Measurements from ENCODE around the gene RDH13. TPM values are rescaled to one million over a fixed set of nuclear protein-coding genes. Genes with fewer than 3 reads are reported as not detected.
A peak's percentile ranks its signal among the peaks of the same experiment; 100 is the strongest.
"Not testable (repeated sequence)": the region's sequence is repeated elsewhere in the genome, so short reads cannot be mapped to it uniquely, and the experiment has no call there.

The RDH13 gene, protein sequence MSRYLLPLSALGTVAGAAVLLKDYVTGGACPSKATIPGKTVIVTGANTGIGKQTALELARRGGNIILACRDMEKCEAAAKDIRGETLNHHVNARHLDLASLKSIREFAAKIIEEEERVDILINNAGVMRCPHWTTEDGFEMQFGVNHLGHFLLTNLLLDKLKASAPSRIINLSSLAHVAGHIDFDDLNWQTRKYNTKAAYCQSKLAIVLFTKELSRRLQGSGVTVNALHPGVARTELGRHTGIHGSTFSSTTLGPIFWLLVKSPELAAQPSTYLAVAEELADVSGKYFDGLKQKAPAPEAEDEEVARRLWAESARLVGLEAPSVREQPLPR
- 24.8 TPM for total RNA-seq

DNA sequence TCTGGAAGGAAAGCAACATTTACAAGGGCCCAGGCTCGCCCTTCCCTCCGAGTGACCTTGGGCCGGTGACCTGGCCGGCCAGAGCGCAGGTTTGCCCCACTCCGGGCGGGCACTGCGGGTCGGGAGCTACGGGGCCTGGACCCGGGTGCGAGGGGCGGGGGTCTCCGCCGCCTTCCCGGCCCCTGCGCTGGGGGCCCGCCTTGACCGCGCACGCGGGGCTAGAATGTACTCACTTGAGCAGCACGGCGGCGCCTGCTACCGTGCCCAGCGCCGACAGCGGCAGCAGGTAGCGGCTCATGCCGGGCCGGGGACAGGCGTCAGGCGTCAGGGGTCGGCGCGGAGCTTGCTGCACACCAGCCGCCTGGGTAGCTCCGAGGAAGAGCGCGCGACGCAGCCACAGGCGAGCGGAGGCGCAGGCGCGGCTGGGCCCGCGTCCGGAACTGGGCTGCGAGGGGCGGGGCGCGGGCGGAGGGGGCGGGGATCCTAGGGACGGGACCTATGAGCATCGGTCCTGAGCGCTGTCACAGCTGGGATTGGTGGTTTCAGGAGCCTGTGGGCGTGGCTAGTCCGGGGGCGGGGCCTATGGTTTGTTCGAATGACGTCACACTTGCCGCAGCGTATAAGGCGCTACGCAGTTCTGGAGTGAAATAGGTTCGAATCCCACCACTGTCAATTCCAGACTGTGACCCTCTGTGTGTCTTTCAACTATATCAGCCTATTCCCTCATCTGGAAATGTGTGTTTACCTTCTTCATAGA is at the start of gene RDH13:
TSS of gene RDH13 (minus strand) at position 414 of the 757 bp plus-strand sequence. CDS start at position 298, 116 bp downstream.
- peak; percentile 98 for DNase-seq (ENCODE audit: low spot score)

DNA sequence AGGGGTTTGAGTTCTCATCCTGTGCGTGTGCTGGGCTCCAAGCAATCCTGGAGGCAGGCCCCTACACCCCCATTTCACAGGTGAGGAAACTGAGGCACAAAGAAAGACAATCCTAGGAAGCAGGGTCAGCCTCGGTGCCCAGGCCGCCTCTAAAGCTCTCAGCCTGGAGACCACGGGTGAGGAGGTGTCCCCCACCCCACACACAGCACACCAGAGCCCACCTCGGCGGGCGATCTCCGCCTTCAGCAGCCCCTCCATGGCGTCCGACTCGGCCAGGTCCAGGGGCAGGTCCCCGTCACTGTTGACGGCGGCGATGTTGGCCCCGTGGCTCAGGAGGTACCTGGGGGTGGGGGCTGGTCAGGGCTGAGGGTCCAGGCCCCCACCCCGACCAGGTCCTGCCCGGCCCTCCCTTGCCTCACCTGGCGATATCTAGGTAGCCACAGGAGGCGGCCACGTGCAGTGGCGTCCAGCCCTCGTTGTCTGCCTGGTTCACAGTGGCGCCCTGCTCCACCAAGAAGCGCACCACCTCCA is 49.4 kb upstream of the RDH13 start:
- DNase-seq (ENCODE audit: low spot score) = peak; percentile 46

DNA sequence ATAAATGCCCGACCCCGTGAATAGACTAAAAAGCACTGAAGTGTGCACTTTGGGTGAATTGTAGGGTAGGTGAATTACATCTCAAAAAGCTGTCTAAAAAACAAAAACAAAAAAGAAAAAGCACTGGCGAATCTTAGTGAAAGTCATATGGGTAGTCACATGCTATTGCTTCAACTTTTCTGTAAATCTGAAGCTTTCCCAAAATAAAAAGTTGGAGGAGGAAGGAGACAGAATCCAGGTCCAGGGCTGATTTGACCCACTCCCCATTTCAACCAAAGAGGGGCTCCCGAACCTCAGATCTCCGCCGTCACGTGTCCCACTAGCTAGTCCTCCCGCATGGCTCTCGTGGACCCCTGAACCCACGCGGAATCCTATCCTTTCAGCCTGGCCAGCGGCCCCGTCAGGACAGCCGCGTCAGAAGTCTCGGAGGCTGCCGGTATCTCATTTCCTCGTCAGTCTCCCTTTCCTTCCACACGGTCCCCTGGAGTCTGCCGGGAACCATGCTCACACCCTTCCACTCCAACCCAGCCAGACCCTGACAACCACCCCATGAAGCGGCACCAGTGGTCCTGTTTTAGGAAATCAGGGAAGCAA is 48.4 kb upstream of the RDH13 start:
- no peak for DNase-seq (ENCODE audit: low spot score)

GRCh38 chr19:55109527-55110291 is 46.8 kb upstream of the RDH13 start:
- DNase-seq (ENCODE audit: low spot score) = no peak

GRCh38 chr19:55107252-55107651 is 44.3 kb upstream of the RDH13 start:
- not testable (repeated sequence) for DNase-seq (ENCODE audit: low spot score)

DNA sequence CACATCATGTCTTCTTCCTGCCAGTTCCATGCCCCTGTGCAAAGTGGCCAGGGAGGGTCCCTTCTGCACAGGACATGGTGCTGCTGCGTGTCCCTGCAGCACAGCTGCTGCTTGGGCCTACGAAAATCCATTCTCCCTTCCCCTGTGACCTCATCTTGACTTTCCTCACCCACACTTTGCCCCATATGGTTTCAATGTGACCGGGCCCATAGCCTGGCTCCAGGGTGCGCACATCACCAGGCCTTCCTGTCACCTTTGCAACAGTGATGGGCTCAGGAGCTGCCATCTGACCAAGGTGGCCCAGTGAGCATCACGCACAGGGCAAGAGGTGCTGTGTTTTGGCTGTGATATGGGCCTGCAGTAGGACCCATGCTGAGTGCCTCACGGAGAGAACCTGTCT is 43.6 kb upstream of the RDH13 start:
- DNase-seq (ENCODE audit: low spot score) = no peak

DNA sequence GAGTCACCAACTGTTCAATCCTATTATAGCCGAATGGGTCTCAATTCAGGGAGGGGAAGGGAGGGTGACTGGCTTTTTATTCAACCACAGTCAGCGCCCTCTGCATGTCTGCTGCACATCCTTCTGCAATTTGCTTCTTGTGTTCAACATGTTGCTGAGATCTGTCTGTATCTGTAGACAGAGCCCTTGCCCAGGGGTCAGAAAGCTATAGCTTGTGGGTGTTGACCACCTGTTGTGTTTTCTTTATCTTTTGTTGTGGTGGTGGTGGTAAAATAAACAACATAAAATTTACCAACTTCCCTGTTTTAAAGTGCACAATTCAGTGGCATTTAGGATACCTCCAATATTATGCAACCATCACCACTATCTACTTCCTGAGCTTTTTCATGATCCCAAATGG is 42.3 kb upstream of the RDH13 start:
- DNase-seq (ENCODE audit: low spot score) = no peak

GRCh38 chr19:55103190-55103589 is 40.2 kb upstream of the RDH13 start:
- DNase-seq (ENCODE audit: low spot score) = no peak

- DNase-seq (ENCODE audit: low spot score) = no peak
These were observed 38.3 kb upstream of the RDH13 start for GRCh38 chr19:55101261-55101660.

GRCh38 chr19:55099557-55100506 is 36.9 kb upstream of the RDH13 start:
- DNase-seq (ENCODE audit: low spot score) = no peak

- no peak for DNase-seq (ENCODE audit: low spot score)
These were observed 36.0 kb upstream of the RDH13 start for GRCh38 chr19:55098716-55099556.

DNA sequence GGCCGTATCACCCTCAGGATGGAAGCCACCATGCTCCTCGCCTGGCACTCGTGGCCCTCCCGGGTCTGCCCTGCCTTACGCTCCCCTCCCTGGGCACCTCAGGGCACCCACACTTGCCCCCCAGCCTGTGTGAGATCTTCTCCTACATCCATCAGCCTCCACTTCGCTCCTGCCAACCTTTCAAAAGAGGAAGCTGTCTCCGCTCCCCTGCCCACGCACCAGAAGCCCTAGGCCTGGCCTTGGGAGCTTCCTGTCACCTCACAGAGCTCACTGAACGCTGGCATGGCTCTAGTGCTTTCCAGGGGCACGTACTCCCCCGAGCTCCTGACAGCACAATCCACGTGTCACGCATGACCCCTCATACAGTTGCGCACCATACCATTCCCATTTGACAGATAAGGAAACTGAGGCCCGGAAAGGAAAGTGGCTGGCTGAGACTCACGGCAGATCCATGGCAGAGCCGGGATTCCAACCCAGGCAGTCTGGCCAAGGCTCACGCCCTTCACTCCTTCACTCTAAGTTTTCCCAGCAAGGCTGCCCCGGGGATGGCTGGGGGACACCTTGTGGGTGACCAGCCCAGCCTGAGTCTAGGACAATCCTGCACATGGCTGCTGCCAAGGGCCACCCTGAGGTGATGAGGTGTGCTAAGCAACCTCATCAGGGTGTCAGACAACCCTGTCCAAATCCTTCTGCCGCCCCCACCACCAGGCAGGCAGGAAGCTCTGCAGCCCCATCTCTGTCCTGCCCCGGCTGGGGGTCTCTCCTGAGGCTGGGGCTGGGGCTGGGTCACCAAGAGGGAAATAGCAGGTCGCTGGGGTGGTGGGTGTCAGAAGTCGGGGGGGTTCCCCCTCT is 35.1 kb upstream of the RDH13 start:
- no peak for DNase-seq (ENCODE audit: low spot score)

DNA sequence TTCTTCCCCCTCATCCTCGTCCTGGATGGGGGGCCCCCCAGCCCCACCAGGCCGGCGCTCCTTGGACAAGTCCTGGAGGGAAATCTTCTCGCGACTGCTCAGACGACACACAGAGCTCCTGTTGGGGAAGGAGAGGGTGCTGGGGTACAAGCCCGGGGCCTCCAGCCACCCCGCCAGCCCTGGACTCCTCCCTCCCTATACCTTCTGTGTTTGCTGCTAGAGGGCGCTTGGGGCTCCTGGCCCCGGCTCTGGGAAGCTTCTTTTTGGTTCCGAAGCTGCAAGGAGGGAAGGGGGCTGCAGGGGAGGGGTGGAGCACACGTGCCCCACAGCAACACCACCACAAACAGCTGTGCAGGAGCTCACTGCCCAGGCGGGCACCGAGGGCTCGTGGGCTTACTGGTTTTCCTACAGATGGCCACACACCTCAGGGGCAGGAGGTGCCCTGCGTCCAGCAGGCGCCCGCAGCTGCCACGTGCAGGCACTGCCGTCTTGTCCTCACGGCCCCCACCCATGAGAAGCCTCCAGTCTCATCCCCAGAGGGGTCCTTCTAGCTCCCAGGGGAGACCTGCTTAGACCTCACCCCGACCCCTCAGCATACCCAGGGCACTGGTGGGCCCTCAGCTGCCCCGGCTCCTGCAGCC is 33.2 kb upstream of the RDH13 start:
- DNase-seq (ENCODE audit: low spot score) = peak; percentile 34

DNA sequence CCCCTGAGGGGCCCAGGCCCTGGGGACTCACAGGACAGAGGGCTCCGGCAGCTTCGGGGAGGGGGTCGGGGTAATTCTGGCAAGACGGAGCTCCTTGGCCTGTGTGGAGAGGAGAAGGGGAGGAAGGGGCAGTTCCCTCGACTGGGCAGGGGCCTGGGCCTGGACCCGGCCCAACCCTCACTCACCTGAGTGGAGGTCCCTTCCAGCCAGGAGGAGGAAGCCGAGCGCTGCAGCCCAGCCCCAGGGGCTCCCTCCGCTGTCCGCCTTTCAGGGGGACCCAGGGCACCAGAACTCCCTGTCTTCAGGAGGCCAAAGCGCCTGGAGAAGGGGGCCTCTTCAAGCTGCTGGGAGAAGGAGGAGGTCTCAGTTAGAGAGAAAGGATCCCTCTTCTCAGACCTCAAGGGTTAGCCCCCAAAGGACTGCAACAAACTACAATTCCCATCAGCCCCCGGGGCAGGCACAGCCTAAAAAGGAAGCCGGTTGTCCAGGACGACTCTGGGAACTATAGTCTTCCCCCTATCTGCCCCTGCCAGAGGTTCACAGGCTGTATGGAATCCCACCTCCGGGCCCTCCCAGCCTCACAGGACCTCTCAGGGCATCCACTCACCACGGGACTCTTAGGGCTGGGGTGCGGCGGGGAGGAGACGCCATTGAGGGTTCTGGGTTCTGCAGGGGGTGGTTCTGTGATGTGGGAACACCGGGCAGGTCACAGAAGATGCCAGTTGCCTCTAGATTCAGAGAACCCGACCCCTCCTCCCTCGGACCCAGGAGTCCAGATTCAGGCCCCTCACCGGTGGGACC is 32.5 kb upstream of the RDH13 start:
- peak; percentile 39 for DNase-seq (ENCODE audit: low spot score)

DNA sequence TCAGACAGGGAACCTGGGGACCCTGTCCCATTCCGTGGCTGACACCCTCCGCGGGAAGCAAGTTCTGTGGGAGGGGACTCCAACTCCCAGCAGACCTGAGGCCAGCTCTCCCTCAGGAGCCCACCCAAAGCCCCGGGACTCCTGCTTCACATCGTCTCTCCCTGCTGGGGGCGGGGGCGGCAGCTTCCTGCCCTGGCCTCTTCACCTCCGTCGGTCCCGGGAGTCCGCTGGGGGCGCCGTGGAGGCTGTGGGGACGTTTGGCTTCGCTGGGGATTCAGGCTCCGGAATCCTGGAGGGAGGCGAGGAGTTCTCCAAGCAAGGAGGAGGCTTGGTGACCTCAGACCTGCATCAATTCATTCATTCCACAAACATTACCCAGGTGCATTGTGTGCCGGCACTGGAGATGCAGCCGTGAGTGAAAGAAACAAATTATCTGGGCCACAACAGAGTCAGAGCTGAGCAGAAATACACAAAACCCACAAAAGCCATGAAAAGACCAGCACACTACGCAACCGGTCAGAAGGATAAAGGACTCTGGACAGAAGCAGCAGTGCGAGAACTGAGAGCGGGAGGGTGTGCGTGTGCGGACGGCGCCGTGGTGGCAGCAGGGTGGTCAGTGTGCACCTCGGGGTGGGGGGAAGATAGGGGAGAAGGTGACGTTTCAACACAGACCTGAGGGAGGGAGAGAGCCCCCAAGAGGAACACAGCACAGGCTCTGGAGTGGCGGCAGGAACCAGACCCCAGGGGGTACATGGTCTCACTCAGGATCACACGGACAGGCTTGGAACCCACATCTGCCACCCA is 31.7 kb upstream of the RDH13 start:
- no peak for DNase-seq (ENCODE audit: low spot score)

Measured in ureter (tissue), 1 donor.